Stimulated activated effector memory CD8-positive, alpha-beta T cell treated with anti-CD3 and anti-CD28 coated beads, Interleukin-12 subunit alpha, Interleukin-12 subunit beta, amount 100 ng/mL, for 72 hours (primary cell): ENCODE results near the gene AQP12A.
A peak's percentile ranks its signal among the peaks of the same experiment; 100 is the strongest.
"Not testable (repeated sequence)": the region's sequence is repeated elsewhere in the genome, so short reads cannot be mapped to it uniquely, and the experiment has no call there.

ENCODE experiments used
- ATAC-seq: fragments of 150-1000 bp; cut with Tn5 transposase; 2 replicates; pipeline ENCODE4 v1.10.0; 2021
- DNase-seq, 2 donors: peaks; one replicate each; pipeline ENCODE4 v3.0.0; 2021 to 2022; ENCODE audit warnings: low spot score in 2 of 2
- H3K27ac Mint-ChIP-seq: one replicate; pipeline ENCODE4 v1.8.0; 2022; ENCODE audit warnings: mild to moderate bottlenecking, mixed read lengths
- H3K36me3 Mint-ChIP-seq: one replicate; pipeline ENCODE4 v1.8.0; 2022; ENCODE audit warnings: mild to moderate bottlenecking, mixed read lengths
- H3K4me1 Mint-ChIP-seq: one replicate; pipeline ENCODE4 v1.8.0; 2022; ENCODE audit warnings: mixed read lengths
- H3K4me3 Mint-ChIP-seq: one replicate; pipeline ENCODE4 v1.8.0; 2022; ENCODE audit warnings: mild to moderate bottlenecking, mixed read lengths
- H3K9me3 Mint-ChIP-seq: one replicate; pipeline ENCODE4 v1.8.0; 2022; ENCODE audit warnings: mixed read lengths

The AQP12A gene, protein sequence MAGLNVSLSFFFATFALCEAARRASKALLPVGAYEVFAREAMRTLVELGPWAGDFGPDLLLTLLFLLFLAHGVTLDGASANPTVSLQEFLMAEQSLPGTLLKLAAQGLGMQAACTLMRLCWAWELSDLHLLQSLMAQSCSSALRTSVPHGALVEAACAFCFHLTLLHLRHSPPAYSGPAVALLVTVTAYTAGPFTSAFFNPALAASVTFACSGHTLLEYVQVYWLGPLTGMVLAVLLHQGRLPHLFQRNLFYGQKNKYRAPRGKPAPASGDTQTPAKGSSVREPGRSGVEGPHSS

DNA sequence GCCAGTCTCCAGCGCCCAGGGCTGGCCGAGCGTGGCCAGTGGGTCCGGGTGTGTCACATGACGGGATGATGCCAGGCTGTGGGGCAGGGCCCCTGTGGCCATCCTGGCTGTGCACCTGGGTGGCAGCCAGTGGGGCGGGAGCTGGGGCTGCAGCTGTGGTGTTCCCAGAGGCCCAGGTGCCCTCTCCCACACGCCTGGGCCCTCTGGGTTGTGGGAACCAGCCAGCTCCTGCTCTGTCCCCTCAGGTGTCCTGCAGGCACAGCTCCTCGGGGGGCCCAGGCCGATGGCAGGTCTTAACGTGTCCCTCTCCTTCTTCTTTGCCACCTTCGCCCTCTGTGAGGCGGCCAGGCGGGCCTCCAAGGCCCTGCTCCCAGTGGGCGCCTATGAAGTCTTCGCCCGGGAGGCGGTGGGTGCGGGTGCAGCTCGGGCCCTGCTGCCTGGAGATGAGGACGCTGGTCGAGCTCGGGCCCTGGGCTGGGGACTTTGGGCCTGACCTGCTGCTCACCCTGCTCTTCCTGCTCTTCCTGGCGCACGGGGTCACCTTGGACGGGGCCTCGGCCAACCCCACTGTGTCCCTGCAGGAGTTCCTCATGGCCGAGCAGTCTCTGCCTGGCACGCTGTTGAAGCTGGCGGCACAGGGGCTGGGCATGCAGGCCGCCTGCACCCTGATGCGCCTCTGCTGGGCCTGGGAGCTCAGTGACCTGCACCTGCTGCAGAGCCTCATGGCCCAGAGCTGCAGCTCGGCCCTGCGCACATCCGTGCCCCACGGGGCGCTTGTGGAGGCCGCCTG, at the start of gene AQP12A:
Gene AQP12A (plus strand): TSS at position 236 of the 790 bp plus-strand sequence. CDS start 48 bp downstream, at position 284.
- H3K4me1 Mint-ChIP-seq, H3K4me3 Mint-ChIP-seq, ATAC-seq, H3K9me3 Mint-ChIP-seq, H3K36me3 Mint-ChIP-seq, H3K27ac Mint-ChIP-seq: not testable (repeated sequence)
- DNase-seq, result peak in 1 of 2 donors; percentile 44

GRCh38 chr2:240642061-240642805, 49.4 kb upstream of the AQP12A start:
- ATAC-seq, result no peak
- DNase-seq, result peak in 1 of 2 donors; percentile 34
- Mint-ChIP-seq H3K27ac (no peak overlapping the region), H3K4me1 (peaks cover 10% of the 10 kb centered on the region), H3K36me3 (no peaks in the 10 kb centered on the region), H3K4me3 (no peak overlapping the region), H3K9me3 (no peaks in the 10 kb centered on the region)

- Mint-ChIP-seq H3K4me1 (peaks cover 10% of the 10 kb centered on the region), H3K9me3 (no peaks in the 10 kb centered on the region), H3K36me3 (no peaks in the 10 kb centered on the region), H3K4me3 (no peak overlapping the region), H3K27ac (no peak overlapping the region)
- DNase-seq, result no peak
- ATAC-seq, result no peak
These were observed 48.9 kb upstream of the AQP12A start for GRCh38 chr2:240642806-240643092.

DNA sequence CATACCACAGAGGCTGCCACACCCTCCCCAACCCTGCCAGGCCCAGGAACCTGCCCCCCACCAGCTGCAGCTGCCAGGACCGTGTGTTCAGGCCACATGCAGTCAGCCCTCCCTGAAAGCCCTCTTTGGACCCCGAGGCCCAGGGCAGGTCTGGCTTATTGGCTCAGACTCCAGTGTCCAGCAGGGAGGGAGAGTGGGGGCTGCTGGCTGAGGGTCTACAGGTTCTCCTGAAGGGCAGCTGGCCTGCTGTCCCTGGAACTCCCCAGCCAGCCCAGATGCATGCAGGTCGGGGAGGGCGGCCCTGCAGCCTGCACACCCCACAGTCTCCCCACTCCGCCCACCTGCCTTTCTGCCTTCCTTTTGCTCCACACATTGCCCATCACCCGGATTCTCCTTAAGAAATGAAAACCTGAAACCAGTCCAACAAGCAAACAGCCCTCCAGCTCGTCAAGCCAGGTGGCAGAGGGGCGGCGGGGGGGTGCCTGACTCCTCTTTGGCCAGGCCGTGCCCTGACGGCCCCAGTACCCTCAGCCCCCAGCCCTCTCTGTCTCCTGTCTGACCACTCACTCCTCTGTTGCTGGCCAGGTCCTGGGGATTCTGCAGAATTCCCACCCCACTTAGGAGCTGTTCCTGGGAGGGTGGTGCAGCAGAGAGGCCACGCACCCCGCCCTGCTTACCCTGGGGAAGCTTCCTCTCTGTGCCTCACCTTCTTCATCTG, 48.4 kb upstream of the AQP12A start:
- Mint-ChIP-seq H3K27ac (peak overlapping the region; percentile 17), H3K36me3 (no peaks in the 10 kb centered on the region), H3K4me1 (peaks cover 11% of the 10 kb centered on the region), H3K9me3 (no peaks in the 10 kb centered on the region), H3K4me3 (no peak overlapping the region)
- peak in 1 of 2 donors; percentile 41 for DNase-seq
- ATAC-seq, result no peak

GRCh38 chr2:240643811-240644150, 47.9 kb upstream of the AQP12A start:
- Mint-ChIP-seq H3K9me3 (no peaks in the 10 kb centered on the region), H3K36me3 (no peaks in the 10 kb centered on the region), H3K4me3 (no peak overlapping the region), H3K4me1 (peaks cover 16% of the 10 kb centered on the region), H3K27ac (peak overlapping the region; percentile 17)
- DNase-seq, result no peak
- no peak for ATAC-seq

GRCh38 chr2:240644171-240644651, 47.5 kb upstream of the AQP12A start:
- Mint-ChIP-seq H3K9me3 (no peaks in the 10 kb centered on the region), H3K36me3 (no peaks in the 10 kb centered on the region), H3K27ac (peak overlapping the region; percentile 17), H3K4me1 (peaks cover 16% of the 10 kb centered on the region), H3K4me3 (no peak overlapping the region)
- DNase-seq (peak in 1 of 2 donors; percentile 26), ATAC-seq (no peak)

- no peak overlapping the region for H3K4me3 Mint-ChIP-seq
- no peak for ATAC-seq
- no peaks in the 10 kb centered on the region for H3K9me3 Mint-ChIP-seq
- H3K27ac Mint-ChIP-seq, result no peak overlapping the region
- H3K36me3 Mint-ChIP-seq, result no peaks in the 10 kb centered on the region
- DNase-seq, result peak in 1 of 2 donors; percentile 43
- H3K4me1 Mint-ChIP-seq, result peaks cover 16% of the 10 kb centered on the region
These were observed 46.8 kb upstream of the AQP12A start for GRCh38 chr2:240644859-240645301.

GRCh38 chr2:240645346-240645745, 46.3 kb upstream of the AQP12A start:
- no peak for DNase-seq
- no peak for ATAC-seq

GRCh38 chr2:240645801-240646175, 45.9 kb upstream of the AQP12A start:
- DNase-seq (peak in 1 of 2 donors; percentile 43), ATAC-seq (no peak)
- peak overlapping the region; percentile 29 for H3K27ac Mint-ChIP-seq
- H3K4me3 Mint-ChIP-seq, result peak overlapping the region; percentile 37
- no peaks in the 10 kb centered on the region for H3K9me3 Mint-ChIP-seq
- peaks cover 16% of the 10 kb centered on the region for H3K4me1 Mint-ChIP-seq
- H3K36me3 Mint-ChIP-seq, result no peaks in the 10 kb centered on the region

More at GRCh38 chr2:240645346-240645745, 46.3 kb upstream of the AQP12A start:
- Mint-ChIP-seq H3K9me3 (no peaks in the 10 kb centered on the region), H3K4me1 (peaks cover 16% of the 10 kb centered on the region), H3K27ac (no peak overlapping the region), H3K4me3 (no peak overlapping the region), H3K36me3 (no peaks in the 10 kb centered on the region)

GRCh38 chr2:240646176-240646899, 45.3 kb upstream of the AQP12A start:
- Mint-ChIP-seq H3K4me3 (peak overlapping the region; percentile 37), H3K9me3 (no peaks in the 10 kb centered on the region), H3K4me1 (peaks cover 16% of the 10 kb centered on the region), H3K27ac (peak overlapping the region; percentile 29), H3K36me3 (no peaks in the 10 kb centered on the region)
- ATAC-seq (no peak), DNase-seq (no peak)

- H3K4me1 Mint-ChIP-seq, result peaks cover 16% of the 10 kb centered on the region
- no peak overlapping the region for H3K27ac Mint-ChIP-seq
- ATAC-seq, result no peak
- H3K9me3 Mint-ChIP-seq, result no peaks in the 10 kb centered on the region
- no peak overlapping the region for H3K4me3 Mint-ChIP-seq
- H3K36me3 Mint-ChIP-seq, result no peaks in the 10 kb centered on the region
- no peak for DNase-seq
These were observed 44.7 kb upstream of the AQP12A start for GRCh38 chr2:240646900-240647502.

GRCh38 chr2:240647503-240648154, 44.0 kb upstream of the AQP12A start:
- ATAC-seq (no peak), DNase-seq (no peak)
- Mint-ChIP-seq H3K9me3 (no peaks in the 10 kb centered on the region), H3K4me1 (peaks cover 16% of the 10 kb centered on the region), H3K4me3 (no peak overlapping the region), H3K27ac (no peak overlapping the region), H3K36me3 (no peaks in the 10 kb centered on the region)

DNA sequence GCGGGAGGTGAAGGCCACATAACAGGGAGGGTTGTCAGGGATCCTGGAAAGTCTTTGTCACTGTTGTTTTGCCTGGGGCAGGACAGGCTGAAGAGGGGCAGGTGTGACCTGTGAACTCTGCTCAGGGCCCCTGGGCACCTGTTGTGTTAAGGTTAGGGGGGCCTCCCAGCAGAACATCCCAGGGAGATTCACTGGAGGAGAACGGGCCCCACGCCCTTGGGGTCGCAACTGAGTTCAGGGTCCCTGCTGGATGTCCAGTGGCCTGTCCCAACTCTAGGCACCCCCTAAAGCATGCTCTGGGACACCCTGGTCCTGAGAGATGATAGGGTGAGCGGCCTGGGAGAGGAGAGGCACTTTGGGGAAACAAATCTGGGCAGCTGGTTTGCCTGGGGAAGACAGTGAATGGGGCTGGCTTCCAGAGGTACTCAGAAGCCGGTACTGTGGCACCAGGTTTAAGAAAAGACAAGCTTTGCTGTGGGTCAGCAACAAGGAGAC, 43.5 kb upstream of the AQP12A start:
- no peaks in the 10 kb centered on the region for H3K9me3 Mint-ChIP-seq
- no peak overlapping the region for H3K4me3 Mint-ChIP-seq
- no peaks in the 10 kb centered on the region for H3K36me3 Mint-ChIP-seq
- ATAC-seq, result no peak
- no peak for DNase-seq
- H3K27ac Mint-ChIP-seq, result no peak overlapping the region
- H3K4me1 Mint-ChIP-seq, result peaks cover 16% of the 10 kb centered on the region
